ENCODE results near the gene GBP7. TPM values are rescaled to one million over a fixed set of nuclear protein-coding genes. Genes with fewer than 3 reads are reported as not detected.

The GBP7 gene
- total RNA-seq, 1 donor from 2014 or later = not detected

DNA sequence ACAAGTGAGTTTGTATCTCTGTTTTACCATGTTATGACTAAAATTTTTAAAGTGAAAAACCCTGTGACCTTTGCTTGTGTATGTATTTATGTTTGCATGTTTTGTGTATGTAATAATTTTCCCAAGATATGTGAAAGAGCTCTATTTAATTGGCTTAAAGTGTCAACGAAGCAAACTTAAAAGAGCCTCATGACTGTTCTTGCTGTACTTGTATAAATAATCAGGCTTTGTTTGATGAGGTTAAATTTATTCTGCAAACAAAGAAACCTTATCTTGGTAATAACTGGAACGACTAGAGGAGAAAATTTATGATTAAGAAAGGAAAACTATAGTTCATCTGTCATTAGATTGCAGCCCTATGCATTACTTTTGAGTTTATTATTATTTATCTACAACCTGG lies 6.6 kb downstream of the GBP7 start:
- H3K36me3 ChIP-seq = no peaks in the 10 kb centered on the region
- H3K27me3 ChIP-seq = no peaks in the 10 kb centered on the region
- Mint-ChIP-seq H3K27me3 (ENCODE audit: insufficient read depth, low read depth) (no peaks in the 10 kb centered on the region), H3K4me1 (no peaks in the 10 kb centered on the region), H3K4me3 (no peak overlapping the region), H3K36me3 (no peaks in the 10 kb centered on the region), H3K9me3 (no peaks in the 10 kb centered on the region), H3K27ac (no peak overlapping the region)
- H4K20me1 ChIP-seq (ENCODE audit: low read depth) = no peaks in the 10 kb centered on the region
- no peak for DNase-seq (ENCODE audit: low spot score)
- H3K9me3 ChIP-seq (ENCODE audit: low read depth) = no peaks in the 10 kb centered on the region
- no peak overlapping the region for H3K27ac ChIP-seq
- no peak overlapping the region for H3K9ac ChIP-seq
- H3K79me2 ChIP-seq (ENCODE audit: low read depth) = no peaks in the 10 kb centered on the region
- H3K4me2 ChIP-seq = no peak overlapping the region
- no peak overlapping the region for H2AFZ ChIP-seq (replicated peaks)
- H3K4me3 ChIP-seq = no peak overlapping the region
- H3F3A ChIP-seq (ENCODE audit: low read depth) = no peaks in the 10 kb centered on the region
- H3K4me1 ChIP-seq = no peaks in the 10 kb centered on the region
- no peak for TF ChIP-seq CTCF (IDR thresholded peaks at IDR 0.05)
- TF ChIP-seq EZH2 (IDR thresholded peaks at IDR 0.05) = no peak
- no peak for TF ChIP-seq EZH2phosphoT487 (IDR thresholded peaks at IDR 0.05)

GRCh38 chr1:89167590-89168230 lies 8.1 kb downstream of the GBP7 start:
- Histone ChIP-seq H3K9ac (no peak overlapping the region), H3K27ac (no peak overlapping the region), H3K79me2 (ENCODE audit: low read depth) (no peaks in the 10 kb centered on the region), H3K9me3 (ENCODE audit: low read depth) (no peaks in the 10 kb centered on the region), H3F3A (ENCODE audit: low read depth) (no peaks in the 10 kb centered on the region), H3K4me3 (no peak overlapping the region), H3K4me1 (no peaks in the 10 kb centered on the region), H3K4me2 (no peak overlapping the region), H3K27me3 (no peaks in the 10 kb centered on the region), H3K36me3 (no peaks in the 10 kb centered on the region), H2AFZ (replicated peaks) (no peak overlapping the region), H4K20me1 (ENCODE audit: low read depth) (no peaks in the 10 kb centered on the region)
- Mint-ChIP-seq H3K4me1 (no peaks in the 10 kb centered on the region), H3K9me3 (no peaks in the 10 kb centered on the region), H3K27me3 (ENCODE audit: insufficient read depth, low read depth) (no peaks in the 10 kb centered on the region), H3K27ac (no peak overlapping the region), H3K36me3 (no peaks in the 10 kb centered on the region), H3K4me3 (no peak overlapping the region)
- TF ChIP-seq CTCF (IDR thresholded peaks at IDR 0.05) = no peak
- TF ChIP-seq EZH2phosphoT487 (IDR thresholded peaks at IDR 0.05) = no peak
- no peak for TF ChIP-seq EZH2 (IDR thresholded peaks at IDR 0.05)
- DNase-seq (ENCODE audit: low spot score) = no peak

DNA sequence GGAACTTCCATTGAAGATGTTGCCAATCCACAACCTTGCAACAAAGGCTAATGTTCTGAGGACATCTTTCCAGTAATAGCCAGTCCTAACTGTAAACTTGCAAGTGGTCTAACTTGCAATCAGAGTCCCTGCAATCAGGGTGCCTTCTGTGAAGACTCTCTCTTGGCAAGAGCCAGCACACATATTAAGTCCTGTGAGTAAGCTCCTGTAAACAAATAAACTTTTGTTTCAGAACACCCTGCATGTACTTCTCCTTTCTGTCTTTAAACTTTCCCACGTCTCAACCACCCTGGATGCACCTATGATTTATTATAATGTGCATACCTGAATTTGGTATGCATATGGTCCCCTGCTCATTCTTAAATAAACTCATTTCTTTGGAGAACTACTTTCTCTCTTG lies 9.1 kb downstream of the GBP7 start:
- H3K27ac Mint-ChIP-seq = no peak overlapping the region
- Histone ChIP-seq H3K4me2 (no peak overlapping the region), H3K79me2 (ENCODE audit: low read depth) (no peaks in the 10 kb centered on the region), H3F3A (ENCODE audit: low read depth) (no peaks in the 10 kb centered on the region), H3K4me1 (no peaks in the 10 kb centered on the region), H3K27ac (no peak overlapping the region), H3K4me3 (no peak overlapping the region), H3K9ac (no peak overlapping the region), H2AFZ (replicated peaks) (no peak overlapping the region), H3K36me3 (no peaks in the 10 kb centered on the region), H4K20me1 (ENCODE audit: low read depth) (no peaks in the 10 kb centered on the region), H3K27me3 (no peaks in the 10 kb centered on the region), H3K9me3 (ENCODE audit: low read depth) (no peaks in the 10 kb centered on the region)
- no peak overlapping the region for H3K4me3 Mint-ChIP-seq
- peaks cover 3% of the 10 kb centered on the region for H3K27me3 Mint-ChIP-seq (ENCODE audit: insufficient read depth, low read depth)
- no peaks in the 10 kb centered on the region for H3K36me3 Mint-ChIP-seq
- no peaks in the 10 kb centered on the region for H3K4me1 Mint-ChIP-seq
- H3K9me3 Mint-ChIP-seq = no peaks in the 10 kb centered on the region
- TF ChIP-seq EZH2phosphoT487 (IDR thresholded peaks at IDR 0.05) (no peak), CTCF (IDR thresholded peaks at IDR 0.05) (no peak), EZH2 (IDR thresholded peaks at IDR 0.05) (no peak)
- no peak for DNase-seq (ENCODE audit: low spot score)
